Osteocyte (in vitro differentiated cells): ENCODE measurements around the gene SELENOK. TPM values are rescaled to one million over a fixed set of nuclear protein-coding genes. Genes with fewer than 3 reads are reported as not detected.
A peak's percentile ranks its signal among the peaks of the same experiment; 100 is the strongest.

Experiments
- DNase-seq: peaks from one replicate; pipeline ENCODE4 v3.0.0; 2021; ENCODE audit warnings: mixed read lengths; ENCODE audit not compliant: unreplicated experiment; ENCODE audit errors: extremely low spot score
- H3K27ac Mint-ChIP-seq: one replicate; pipeline ENCODE4 v1.8.0; 2021; ENCODE audit warnings: mild to moderate bottlenecking, mixed read lengths; ENCODE audit not compliant: unreplicated experiment
- H3K27me3 Mint-ChIP-seq: one replicate; pipeline ENCODE4 v1.8.0; 2021; ENCODE audit warnings: mixed read lengths; ENCODE audit not compliant: unreplicated experiment
- H3K36me3 Mint-ChIP-seq: one replicate; pipeline ENCODE4 v1.8.0; 2021; ENCODE audit warnings: mixed read lengths; ENCODE audit not compliant: unreplicated experiment
- H3K4me1 Mint-ChIP-seq: one replicate; pipeline ENCODE4 v1.8.0; 2021; ENCODE audit warnings: mixed read lengths; ENCODE audit not compliant: unreplicated experiment
- H3K4me3 Mint-ChIP-seq: one replicate; pipeline ENCODE4 v1.8.0; 2021; ENCODE audit warnings: mild to moderate bottlenecking, moderate library complexity, mixed read lengths; ENCODE audit not compliant: unreplicated experiment
- H3K9me3 Mint-ChIP-seq: one replicate; pipeline ENCODE4 v1.8.0; 2021; ENCODE audit warnings: mixed read lengths; ENCODE audit not compliant: unreplicated experiment
- total RNA-seq: library from RNA; stranded (reverse); gene quantifications from 2 replicates; pipeline ENCODE4 v1.2.1, GENCODE V29; 2021
- TF ChIP-seq, protein P1 (sequence below): fragments of 200-600 bp; sonication (generic); IDR thresholded peaks from 2 replicates; pipeline ENCODE4 v1.5.0; 2021; ENCODE audit warnings: antibody characterized with exemption, mild to moderate bottlenecking, moderate library complexity

Gene SELENOK
- total RNA-seq, 1 donor from 2014 or later, result 32.8 TPM

GRCh38 chr3:53844262-53845102, 47.2 kb downstream of the SELENOK start:
- Mint-ChIP-seq H3K36me3 (no peaks in the 10 kb centered on the region), H3K4me1 (peaks cover 5% of the 10 kb centered on the region), H3K27ac (no peak overlapping the region), H3K4me3 (peak overlapping the region; percentile 76), H3K9me3 (no peaks in the 10 kb centered on the region), H3K27me3 (peaks cover 20% of the 10 kb centered on the region)
- no peak for DNase-seq
- TF ChIP-seq, protein P1, sequence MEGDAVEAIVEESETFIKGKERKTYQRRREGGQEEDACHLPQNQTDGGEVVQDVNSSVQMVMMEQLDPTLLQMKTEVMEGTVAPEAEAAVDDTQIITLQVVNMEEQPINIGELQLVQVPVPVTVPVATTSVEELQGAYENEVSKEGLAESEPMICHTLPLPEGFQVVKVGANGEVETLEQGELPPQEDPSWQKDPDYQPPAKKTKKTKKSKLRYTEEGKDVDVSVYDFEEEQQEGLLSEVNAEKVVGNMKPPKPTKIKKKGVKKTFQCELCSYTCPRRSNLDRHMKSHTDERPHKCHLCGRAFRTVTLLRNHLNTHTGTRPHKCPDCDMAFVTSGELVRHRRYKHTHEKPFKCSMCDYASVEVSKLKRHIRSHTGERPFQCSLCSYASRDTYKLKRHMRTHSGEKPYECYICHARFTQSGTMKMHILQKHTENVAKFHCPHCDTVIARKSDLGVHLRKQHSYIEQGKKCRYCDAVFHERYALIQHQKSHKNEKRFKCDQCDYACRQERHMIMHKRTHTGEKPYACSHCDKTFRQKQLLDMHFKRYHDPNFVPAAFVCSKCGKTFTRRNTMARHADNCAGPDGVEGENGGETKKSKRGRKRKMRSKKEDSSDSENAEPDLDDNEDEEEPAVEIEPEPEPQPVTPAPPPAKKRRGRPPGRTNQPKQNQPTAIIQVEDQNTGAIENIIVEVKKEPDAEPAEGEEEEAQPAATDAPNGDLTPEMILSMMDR, result no peak

GRCh38 chr3:53843195-53844177, 48.2 kb downstream of the SELENOK start:
- no peak overlapping the region for H3K4me3 Mint-ChIP-seq
- H3K27me3 Mint-ChIP-seq, result peaks cover 15% of the 10 kb centered on the region
- DNase-seq, result no peak
- H3K27ac Mint-ChIP-seq, result no peak overlapping the region
- TF ChIP-seq, protein P1, result no peak
- peaks cover 5% of the 10 kb centered on the region for H3K4me1 Mint-ChIP-seq
- H3K36me3 Mint-ChIP-seq, result no peaks in the 10 kb centered on the region
- no peaks in the 10 kb centered on the region for H3K9me3 Mint-ChIP-seq

- no peak for DNase-seq
- TF ChIP-seq, protein P1, result no peak
- peaks cover 5% of the 10 kb centered on the region for H3K4me1 Mint-ChIP-seq
- peaks cover 13% of the 10 kb centered on the region for H3K27me3 Mint-ChIP-seq
- H3K27ac Mint-ChIP-seq, result no peak overlapping the region
- H3K36me3 Mint-ChIP-seq, result no peaks in the 10 kb centered on the region
- H3K4me3 Mint-ChIP-seq, result no peak overlapping the region
- H3K9me3 Mint-ChIP-seq, result no peaks in the 10 kb centered on the region
Observed at GRCh38 chr3:53842436-53843194, 49.0 kb downstream of the SELENOK start.

GRCh38 chr3:53841296-53841695, 50.4 kb downstream of the SELENOK start:
- Mint-ChIP-seq H3K27me3 (peaks cover 2% of the 10 kb centered on the region), H3K4me3 (no peak overlapping the region), H3K27ac (no peak overlapping the region), H3K9me3 (no peaks in the 10 kb centered on the region), H3K4me1 (peaks cover 2% of the 10 kb centered on the region), H3K36me3 (no peaks in the 10 kb centered on the region)
- TF ChIP-seq, protein P1, result no peak
- no peak for DNase-seq
